ENCODE measurements around the gene LPAR1.

DNA sequence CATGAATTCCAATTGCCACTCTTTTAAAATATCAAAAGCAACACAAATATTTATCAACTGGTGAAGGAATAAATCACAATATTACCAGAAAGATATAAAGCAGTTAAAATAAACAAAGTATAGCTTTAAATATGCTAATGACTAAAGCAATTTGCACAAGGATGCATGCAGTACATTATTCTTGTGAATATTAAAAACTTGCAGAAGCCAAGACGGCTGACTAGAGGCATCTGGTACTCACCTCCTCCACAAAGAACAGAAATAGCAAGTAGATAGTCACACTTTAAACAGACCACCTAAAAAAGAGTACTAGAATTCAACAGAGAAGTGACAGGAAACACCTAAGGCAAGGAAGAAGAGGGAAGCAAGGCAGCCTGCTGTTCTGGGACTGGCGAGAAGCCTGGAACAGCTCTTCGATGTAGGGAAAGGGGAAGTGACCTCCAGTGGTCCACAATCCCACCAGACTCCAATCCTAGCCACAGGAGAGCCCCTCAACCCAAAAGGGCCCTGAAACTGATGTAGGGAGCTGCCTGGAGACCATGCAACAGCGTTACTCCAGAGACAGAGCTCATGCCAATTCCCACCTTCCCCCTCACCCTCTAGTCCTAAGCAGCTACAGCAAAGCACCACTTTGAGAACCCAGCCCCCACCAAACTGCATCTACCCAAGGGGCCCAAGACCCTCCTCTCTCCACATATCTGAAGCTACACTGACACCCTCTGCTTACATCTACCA, 86.3 kb downstream of the LPAR1 start:
- TF ChIP-seq, protein P1, sequence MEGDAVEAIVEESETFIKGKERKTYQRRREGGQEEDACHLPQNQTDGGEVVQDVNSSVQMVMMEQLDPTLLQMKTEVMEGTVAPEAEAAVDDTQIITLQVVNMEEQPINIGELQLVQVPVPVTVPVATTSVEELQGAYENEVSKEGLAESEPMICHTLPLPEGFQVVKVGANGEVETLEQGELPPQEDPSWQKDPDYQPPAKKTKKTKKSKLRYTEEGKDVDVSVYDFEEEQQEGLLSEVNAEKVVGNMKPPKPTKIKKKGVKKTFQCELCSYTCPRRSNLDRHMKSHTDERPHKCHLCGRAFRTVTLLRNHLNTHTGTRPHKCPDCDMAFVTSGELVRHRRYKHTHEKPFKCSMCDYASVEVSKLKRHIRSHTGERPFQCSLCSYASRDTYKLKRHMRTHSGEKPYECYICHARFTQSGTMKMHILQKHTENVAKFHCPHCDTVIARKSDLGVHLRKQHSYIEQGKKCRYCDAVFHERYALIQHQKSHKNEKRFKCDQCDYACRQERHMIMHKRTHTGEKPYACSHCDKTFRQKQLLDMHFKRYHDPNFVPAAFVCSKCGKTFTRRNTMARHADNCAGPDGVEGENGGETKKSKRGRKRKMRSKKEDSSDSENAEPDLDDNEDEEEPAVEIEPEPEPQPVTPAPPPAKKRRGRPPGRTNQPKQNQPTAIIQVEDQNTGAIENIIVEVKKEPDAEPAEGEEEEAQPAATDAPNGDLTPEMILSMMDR (IDR thresholded peaks at IDR 0.05 in 2 of 3, conservative IDR thresholded peaks at IDR 0.05 in 1 of 3; ENCODE audit: insufficient read depth in 2 of 3, low read depth in 1 of 3, low read length in 3 of 3), result no peak
- TF ChIP-seq CREB1 (IDR thresholded peaks at IDR 0.05), result no peak
- TF ChIP-seq CREB1 (CRISPR knock-in tag; IDR thresholded peaks at IDR 0.05), result no peak
- TF ChIP-seq NR2F6 (CRISPR knock-in tag; IDR thresholded peaks at IDR 0.05), result no peak
- TF ChIP-seq HNRNPUL1 (IDR thresholded peaks at IDR 0.05; ENCODE audit: low read length), result no peak
- no peak for TF ChIP-seq ZNF766 (CRISPR knock-in tag; conservative IDR thresholded peaks at IDR 0.05)
- TF ChIP-seq EGR1 (conservative IDR thresholded peaks at IDR 0.05), result no peak

Data from K562 (cell line).